Measurements from ENCODE around the gene TSPAN7.
A peak's percentile ranks its signal among the peaks of the same experiment; 100 is the strongest.

TSPAN7 gene

DNA sequence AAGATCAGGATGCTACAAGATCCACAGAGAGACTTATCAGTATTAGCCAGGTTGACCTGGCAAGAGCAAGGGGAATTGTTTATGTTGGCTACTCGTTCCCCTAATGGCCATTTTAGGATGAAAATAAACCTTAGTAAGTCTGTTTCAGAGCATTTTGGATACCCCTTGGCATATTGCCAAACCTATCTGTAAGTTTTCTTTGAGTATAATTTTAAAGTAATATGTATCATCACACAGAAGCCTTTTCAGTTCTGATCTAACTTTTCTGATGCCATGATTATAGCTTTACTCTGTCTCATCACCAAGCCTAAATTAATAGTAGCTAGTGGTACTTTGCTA is 99.7 kb downstream of the TSPAN7 start:
- no peak for DNase-seq (ENCODE audit: low read depth)
- TF ChIP-seq, protein P1, sequence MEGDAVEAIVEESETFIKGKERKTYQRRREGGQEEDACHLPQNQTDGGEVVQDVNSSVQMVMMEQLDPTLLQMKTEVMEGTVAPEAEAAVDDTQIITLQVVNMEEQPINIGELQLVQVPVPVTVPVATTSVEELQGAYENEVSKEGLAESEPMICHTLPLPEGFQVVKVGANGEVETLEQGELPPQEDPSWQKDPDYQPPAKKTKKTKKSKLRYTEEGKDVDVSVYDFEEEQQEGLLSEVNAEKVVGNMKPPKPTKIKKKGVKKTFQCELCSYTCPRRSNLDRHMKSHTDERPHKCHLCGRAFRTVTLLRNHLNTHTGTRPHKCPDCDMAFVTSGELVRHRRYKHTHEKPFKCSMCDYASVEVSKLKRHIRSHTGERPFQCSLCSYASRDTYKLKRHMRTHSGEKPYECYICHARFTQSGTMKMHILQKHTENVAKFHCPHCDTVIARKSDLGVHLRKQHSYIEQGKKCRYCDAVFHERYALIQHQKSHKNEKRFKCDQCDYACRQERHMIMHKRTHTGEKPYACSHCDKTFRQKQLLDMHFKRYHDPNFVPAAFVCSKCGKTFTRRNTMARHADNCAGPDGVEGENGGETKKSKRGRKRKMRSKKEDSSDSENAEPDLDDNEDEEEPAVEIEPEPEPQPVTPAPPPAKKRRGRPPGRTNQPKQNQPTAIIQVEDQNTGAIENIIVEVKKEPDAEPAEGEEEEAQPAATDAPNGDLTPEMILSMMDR (conservative IDR thresholded peaks at IDR 0.05; ENCODE audit: low read length) = no peak
- no peak overlapping the region for H3K4me3 ChIP-seq (ENCODE audit: low read length)

DNA sequence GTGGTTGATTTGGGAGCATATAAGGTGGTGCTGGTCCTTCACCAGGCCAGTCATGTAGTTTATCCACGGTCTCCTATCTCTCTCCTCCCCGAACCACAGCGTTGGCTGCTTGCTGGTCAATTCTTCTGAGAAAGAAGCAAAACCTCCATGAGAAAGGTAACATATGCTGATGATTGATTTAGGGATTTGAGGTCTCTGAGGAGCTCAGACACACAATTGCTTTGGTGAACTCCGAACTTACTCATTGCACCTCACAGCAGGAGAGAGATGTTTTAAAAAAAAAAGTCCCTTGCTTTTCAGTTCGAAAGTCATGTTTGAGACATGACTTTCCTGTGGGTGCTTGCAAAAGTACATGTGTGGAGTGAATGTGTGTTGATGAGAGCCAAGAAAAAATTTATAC is 100.2 kb downstream of the TSPAN7 start:
- no peak for DNase-seq (ENCODE audit: low read depth)
- TF ChIP-seq, protein P1 (conservative IDR thresholded peaks at IDR 0.05; ENCODE audit: low read length) = no peak
- H3K4me3 ChIP-seq (ENCODE audit: low read length) = no peak overlapping the region

DNA sequence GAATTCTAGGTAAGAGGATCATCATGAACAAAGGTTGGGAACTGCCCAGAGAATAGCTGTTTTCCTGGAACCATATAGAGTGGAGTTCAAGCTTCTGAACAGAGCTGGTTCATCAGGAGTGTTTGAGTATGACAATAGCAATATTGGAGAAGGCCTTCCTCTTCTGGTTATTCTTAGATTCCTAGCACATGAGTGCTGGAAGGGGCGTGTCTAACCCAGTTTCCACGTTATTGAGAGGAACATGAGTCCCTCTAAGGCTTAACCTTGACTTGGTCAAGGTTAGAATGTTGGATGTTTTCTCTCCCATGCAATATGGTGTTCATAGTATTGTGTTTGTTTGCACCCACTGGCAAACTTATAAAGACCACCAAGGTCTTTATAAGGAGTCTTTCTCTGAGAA is 101.3 kb downstream of the TSPAN7 start:
- TF ChIP-seq, protein P1 (conservative IDR thresholded peaks at IDR 0.05; ENCODE audit: low read length) = no peak
- no peak for DNase-seq (ENCODE audit: low read depth)
- H3K4me3 ChIP-seq (ENCODE audit: low read length) = no peak overlapping the region

DNA sequence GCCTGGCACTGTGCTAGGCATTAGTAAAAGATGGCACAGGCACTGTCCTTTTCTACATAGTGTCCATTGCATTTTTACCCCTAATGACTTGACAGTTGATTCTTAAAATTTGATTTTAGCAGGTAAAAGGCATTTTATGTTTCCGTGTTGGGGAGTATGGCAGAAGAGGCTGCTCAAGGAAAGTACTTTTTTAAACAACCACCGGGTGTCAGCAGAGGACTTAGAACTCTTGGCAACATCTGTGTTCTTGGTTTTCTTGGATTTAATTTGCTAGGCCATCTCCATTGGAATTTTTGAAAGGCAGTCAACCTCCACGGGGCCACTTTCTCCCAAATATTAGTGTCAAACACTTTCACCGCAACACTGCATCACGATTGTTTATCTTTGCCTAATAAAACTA is 102.9 kb downstream of the TSPAN7 start:
- TF ChIP-seq, protein P1 (conservative IDR thresholded peaks at IDR 0.05; ENCODE audit: low read length) = peak; percentile 46
- no peak overlapping the region for H3K4me3 ChIP-seq (ENCODE audit: low read length)
- peak; percentile 36 for DNase-seq (ENCODE audit: low read depth)

DNA sequence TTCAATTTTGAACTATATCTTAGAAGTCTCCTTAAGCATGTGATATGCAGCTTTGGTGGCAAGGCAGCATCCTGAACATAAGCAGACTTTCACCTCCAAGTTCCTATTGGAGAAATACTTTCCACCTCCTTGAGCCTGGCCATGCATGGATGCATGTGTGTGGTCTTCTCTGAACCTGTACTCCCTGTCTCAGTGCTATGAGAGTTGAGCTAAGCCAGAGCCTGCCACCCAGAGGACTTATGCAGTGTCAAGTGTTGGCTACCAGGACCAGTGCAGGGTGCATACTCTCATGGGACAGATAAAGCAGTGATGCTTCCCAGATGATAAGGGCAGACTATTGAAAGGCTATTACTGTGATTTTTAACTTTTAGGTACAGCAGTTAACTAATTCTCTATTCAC is 105.6 kb downstream of the TSPAN7 start:
- TF ChIP-seq, protein P1 (conservative IDR thresholded peaks at IDR 0.05; ENCODE audit: low read length) = no peak
- DNase-seq (ENCODE audit: low read depth) = no peak
- H3K4me3 ChIP-seq (ENCODE audit: low read length) = no peak overlapping the region

DNA sequence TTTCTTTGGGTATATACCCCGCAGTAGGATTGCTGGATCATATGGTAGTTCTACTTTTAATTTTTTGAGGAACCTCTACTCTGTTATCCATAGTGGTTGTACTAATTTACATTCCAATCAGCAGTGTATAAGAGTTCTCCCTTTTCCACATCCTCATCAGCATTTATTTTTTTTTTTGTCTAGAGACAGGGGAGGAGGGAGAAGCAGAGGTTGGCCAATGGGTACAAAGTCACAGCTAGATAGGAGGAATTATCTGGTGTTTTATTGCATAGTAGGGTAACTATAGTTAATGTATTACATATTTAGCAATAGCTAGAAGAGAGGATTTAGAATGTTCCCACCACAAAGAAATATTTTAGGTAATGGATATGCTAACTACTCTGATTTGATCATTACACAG is 107.4 kb downstream of the TSPAN7 start:
- no peak for DNase-seq (ENCODE audit: low read depth)
- no peak overlapping the region for H3K4me3 ChIP-seq (ENCODE audit: low read length)
- TF ChIP-seq, protein P1 (conservative IDR thresholded peaks at IDR 0.05; ENCODE audit: low read length) = no peak

DNA sequence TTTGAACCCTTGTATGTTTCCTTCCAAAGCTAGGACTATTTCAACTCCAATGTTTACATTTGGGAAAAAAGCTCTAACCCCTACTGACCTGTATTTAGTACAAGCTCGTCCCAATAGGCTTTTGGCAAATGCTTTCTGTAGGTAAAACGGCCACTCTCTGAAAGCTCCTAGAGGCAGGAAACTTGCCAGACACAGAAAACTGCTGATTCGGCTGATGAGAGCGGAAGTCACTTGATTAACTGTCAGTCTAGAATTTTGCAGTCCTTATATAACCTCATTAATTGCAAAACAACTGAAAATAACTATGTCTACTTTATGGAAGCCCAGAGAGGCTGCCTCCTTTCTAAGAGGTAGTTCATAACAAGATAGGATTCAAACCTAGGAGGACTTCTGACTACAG is 108.1 kb downstream of the TSPAN7 start:
- TF ChIP-seq, protein P1 (conservative IDR thresholded peaks at IDR 0.05; ENCODE audit: low read length) = no peak
- H3K4me3 ChIP-seq (ENCODE audit: low read length) = no peak overlapping the region
- no peak for DNase-seq (ENCODE audit: low read depth)

Data from AG10803 (cell line).